Trophoblast cell (in vitro differentiated cells and primary cell): ENCODE measurements around the gene LDLRAD3.
A peak's percentile ranks its signal among the peaks of the same experiment; 100 is the strongest.

Experiments used
- DNase-seq, 2 donors: peaks; one replicate each; pipeline ENCODE4 v3.0.0-alpha.2; 2016
- H2AFZ ChIP-seq: 2 replicates; pipeline ENCODE4 v1.6.1; 2013; ENCODE audit warnings: low read length, moderate library complexity, mild to moderate bottlenecking; ENCODE audit not compliant: insufficient read depth, poor library complexity
- H2AK5ac ChIP-seq: 2 replicates; pipeline ENCODE4 v1.6.1; 2013; ENCODE audit warnings: mild to moderate bottlenecking, low read length
- H2BK120ac ChIP-seq: 2 replicates; pipeline ENCODE4 v1.6.1; 2013; ENCODE audit warnings: low read length, mild to moderate bottlenecking, moderate library complexity; ENCODE audit not compliant: insufficient read depth, poor library complexity
- H2BK12ac ChIP-seq: 2 replicates; pipeline ENCODE4 v1.6.1; 2013; ENCODE audit warnings: mild to moderate bottlenecking, low read length, moderate library complexity
- H2BK5ac ChIP-seq: 2 replicates; pipeline ENCODE4 v1.6.1; 2013; ENCODE audit warnings: low read length, low read depth, moderate library complexity, mild to moderate bottlenecking; ENCODE audit not compliant: poor library complexity
- H3K14ac ChIP-seq: 2 replicates; pipeline ENCODE4 v1.6.1; 2013; ENCODE audit warnings: mild to moderate bottlenecking, low read length
- H3K18ac ChIP-seq: 2 replicates; pipeline ENCODE4 v1.6.1; 2013; ENCODE audit warnings: mild to moderate bottlenecking, low read length
- H3K23ac ChIP-seq: 2 replicates; pipeline ENCODE4 v1.6.1; 2013; ENCODE audit warnings: low read length
- H3K27ac ChIP-seq: 2 replicates; pipeline ENCODE4 v1.5.1; 2013; ENCODE audit warnings: low read depth, mild to moderate bottlenecking, inconsistent platforms, low read length, moderate library complexity
- H3K27me3 ChIP-seq: 2 replicates; pipeline ENCODE4 v1.6.1; 2013; ENCODE audit warnings: inconsistent platforms, mild to moderate bottlenecking, low read length, moderate library complexity; ENCODE audit not compliant: insufficient read depth
- H3K36me3 ChIP-seq, 2 experiments: 1 replicate in 1 of 2; 2 replicates in 1 of 2; pipeline ENCODE4 v1.6.1; 2013; ENCODE audit warnings: low read length in 2 of 2, mild to moderate bottlenecking in 2 of 2, moderate library complexity in 1 of 2; ENCODE audit not compliant: insufficient read depth in 2 of 2, control insufficient read depth in 1 of 2
- H3K4ac ChIP-seq: 2 replicates; pipeline ENCODE4 v1.6.1; 2013; ENCODE audit warnings: low read depth, mild to moderate bottlenecking, low read length, moderate library complexity
- H3K4me1 ChIP-seq, 2 experiments: 1 replicate in 1 of 2; 2 replicates in 1 of 2; pipeline ENCODE4 v1.6.1; 2013; ENCODE audit warnings: low read length in 2 of 2, mild to moderate bottlenecking in 2 of 2, moderate library complexity in 1 of 2; ENCODE audit not compliant: insufficient read depth in 2 of 2, control insufficient read depth in 1 of 2
- H3K4me2 ChIP-seq: 2 replicates; pipeline ENCODE4 v1.6.1; 2013; ENCODE audit warnings: inconsistent platforms, mild to moderate bottlenecking, low read length, moderate library complexity
- H3K4me3 ChIP-seq: 2 replicates; pipeline ENCODE4 v1.5.1; 2013; ENCODE audit warnings: mild to moderate bottlenecking, low read depth, low read length, inconsistent platforms
- H3K79me1 ChIP-seq: one replicate; pipeline ENCODE4 v1.6.1; 2013; ENCODE audit warnings: low read length
- H3K79me2 ChIP-seq: 2 replicates; pipeline ENCODE4 v1.6.1; 2013; ENCODE audit warnings: low read length, mild to moderate bottlenecking; ENCODE audit not compliant: control insufficient read depth, insufficient read depth, poor library complexity
- H3K9ac ChIP-seq: 2 replicates; pipeline ENCODE4 v1.6.1; 2013; ENCODE audit warnings: mild to moderate bottlenecking, low read length
- H3K9me3 ChIP-seq: 2 replicates; pipeline ENCODE4 v1.6.1; 2013; ENCODE audit warnings: low read depth, mild to moderate bottlenecking, control low read depth, inconsistent platforms, low read length; ENCODE audit not compliant: insufficient read depth
- H4K12ac ChIP-seq: 2 replicates; pipeline ENCODE4 v1.6.1; 2013; ENCODE audit warnings: low read depth, mild to moderate bottlenecking, low read length, moderate library complexity
- H4K8ac ChIP-seq: 2 replicates; pipeline ENCODE4 v1.6.1; 2013; ENCODE audit warnings: low read depth, mild to moderate bottlenecking, low read length, moderate library complexity
- H4K91ac ChIP-seq: one replicate; pipeline ENCODE4 v1.6.1; 2013; ENCODE audit warnings: low read depth, mild to moderate bottlenecking, low read length, moderate library complexity
- WGBS: extraction: QIAGEN DNeasy Blood & Tissue Kit; methylation state at CpG from one replicate; pipeline ENCODE4 v1.1.7; 2013; ENCODE audit warnings: missing lambda C conversion rate; ENCODE audit not compliant: insufficient read length, insufficient coverage; ENCODE audit errors: extremely low coverage; 5-methylcytosine and 5-hydroxymethylcytosine counted together

Gene LDLRAD3

DNA sequence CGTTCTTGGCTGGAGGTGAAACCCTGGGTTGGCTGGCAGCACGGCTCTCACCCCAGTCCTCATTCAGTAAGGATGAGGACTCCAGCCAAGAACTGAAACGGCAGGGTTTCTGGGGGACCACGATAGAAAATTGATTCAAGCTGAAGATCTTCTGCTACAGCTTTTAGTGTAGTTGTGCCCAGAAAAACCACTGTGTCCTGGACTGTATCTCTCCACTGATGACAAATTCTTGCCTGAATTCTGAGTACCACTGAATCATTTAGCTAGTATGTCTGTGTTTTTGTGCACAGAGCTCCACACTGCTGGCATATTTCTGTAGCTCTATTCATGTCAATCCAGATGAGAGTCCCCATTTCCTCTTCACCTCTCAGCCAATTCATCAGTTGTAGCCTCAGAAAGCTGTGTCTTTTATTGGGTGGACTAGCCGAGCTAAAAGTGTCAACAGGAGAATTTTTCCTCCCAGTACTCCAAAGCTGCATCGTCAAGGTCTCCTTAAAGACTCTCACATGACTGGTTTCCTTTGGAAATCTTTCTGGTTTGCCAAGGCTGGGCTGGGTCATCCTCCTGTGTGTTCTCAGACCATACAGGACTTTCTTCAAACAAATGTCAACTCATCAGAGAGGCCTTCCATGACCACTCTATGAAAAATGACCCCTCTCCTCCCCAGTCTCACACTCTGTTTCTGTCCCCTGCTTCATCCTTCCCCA, 144.6 kb downstream of the LDLRAD3 start:
- no CpG with 5 or more reads among the region's 6 CpGs for WGBS
- Histone ChIP-seq H3K4me1 (peaks cover 20% of the 10 kb centered on the region in 2 experiments), H3K18ac (no peak overlapping the region), H3K14ac (peak overlapping the region; percentile 78), H3K9ac (no peak overlapping the region), H3K23ac (no peak overlapping the region), H3K79me2 (peaks cover 2% of the 10 kb centered on the region), H3K27ac (peak overlapping the region; percentile 23), H4K8ac (no peak overlapping the region), H2BK5ac (peak overlapping the region; percentile 54), H2AK5ac (no peak overlapping the region), H3K79me1 (peaks cover 6% of the 10 kb centered on the region), H3K36me3 (peaks cover under 1 to 1% of the 10 kb centered on the region in 2 experiments), H3K27me3 (no peaks in the 10 kb centered on the region), H3K4me2 (no peak overlapping the region), H2AFZ (no peak overlapping the region), H4K12ac (no peak overlapping the region), H2BK120ac (no peak overlapping the region), H3K4me3 (no peak overlapping the region), H3K4ac (no peak overlapping the region), H3K9me3 (no peaks in the 10 kb centered on the region), H2BK12ac (peak overlapping the region; percentile 48), H4K91ac (no peak overlapping the region)
- no peak for DNase-seq

DNA sequence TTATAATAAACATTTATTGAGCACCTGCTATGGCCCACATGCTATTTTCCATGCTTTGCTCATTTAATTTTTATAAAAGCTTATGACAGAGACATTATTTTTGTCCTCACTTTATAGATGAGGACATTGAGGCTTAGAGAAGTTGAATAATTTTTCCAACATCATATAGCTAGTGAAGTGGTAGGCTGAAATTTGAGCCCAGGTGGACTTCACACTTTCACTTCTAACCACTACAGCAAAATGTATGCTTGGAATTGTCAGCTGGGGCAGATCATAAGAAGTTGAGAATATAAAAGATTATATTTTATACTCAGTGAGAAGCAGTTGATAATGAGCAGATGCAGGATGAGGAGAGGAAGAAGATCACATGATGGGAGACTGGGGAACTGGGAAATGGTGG, 146.1 kb downstream of the LDLRAD3 start:
- H2AFZ ChIP-seq, result no peak overlapping the region
- H3K4me1 ChIP-seq, result peaks cover 22% of the 10 kb centered on the region in 2 experiments
- no peak overlapping the region for H2BK12ac ChIP-seq
- no peaks in the 10 kb centered on the region for H3K9me3 ChIP-seq
- H2BK120ac ChIP-seq, result no peak overlapping the region
- no peak overlapping the region for H3K14ac ChIP-seq
- H3K36me3 ChIP-seq, result peaks cover 2% of the 10 kb centered on the region in 2 experiments
- no peak overlapping the region for H3K4me2 ChIP-seq
- H3K23ac ChIP-seq, result no peak overlapping the region
- H4K91ac ChIP-seq, result no peak overlapping the region
- no peak overlapping the region for H4K12ac ChIP-seq
- H3K27ac ChIP-seq, result no peak overlapping the region
- H3K4ac ChIP-seq, result no peak overlapping the region
- H4K8ac ChIP-seq, result no peak overlapping the region
- H3K27me3 ChIP-seq, result no peaks in the 10 kb centered on the region
- H2AK5ac ChIP-seq, result no peak overlapping the region
- H3K4me3 ChIP-seq, result no peak overlapping the region
- DNase-seq, result no peak
- H2BK5ac ChIP-seq, result no peak overlapping the region
- H3K9ac ChIP-seq, result no peak overlapping the region
- peaks cover 9% of the 10 kb centered on the region for H3K79me1 ChIP-seq
- H3K18ac ChIP-seq, result no peak overlapping the region
- H3K79me2 ChIP-seq, result peaks cover 2% of the 10 kb centered on the region

- Histone ChIP-seq H3K79me2 (peaks cover 2% of the 10 kb centered on the region), H3K9me3 (no peaks in the 10 kb centered on the region), H3K14ac (peak overlapping the region; percentile 10), H4K8ac (no peak overlapping the region), H3K27me3 (no peaks in the 10 kb centered on the region), H4K91ac (peak overlapping the region; percentile 57), H3K4me1 (peaks cover 22% of the 10 kb centered on the region in 2 experiments), H3K4me3 (no peak overlapping the region), H2BK120ac (no peak overlapping the region), H3K4me2 (no peak overlapping the region), H2AFZ (no peak overlapping the region), H4K12ac (no peak overlapping the region), H3K23ac (no peak overlapping the region), H3K18ac (peak overlapping the region; percentile 27), H3K27ac (no peak overlapping the region), H3K4ac (no peak overlapping the region), H3K79me1 (peaks cover 9% of the 10 kb centered on the region), H2AK5ac (peak overlapping the region; percentile 49), H3K9ac (no peak overlapping the region), H3K36me3 (peaks cover 2% of the 10 kb centered on the region in 2 experiments), H2BK5ac (no peak overlapping the region), H2BK12ac (peak overlapping the region; percentile 1)
- DNase-seq, result no peak
- no CpG with 5 or more reads among the region's 10 CpGs for WGBS
Observed at GRCh38 chr11:36090356-36091109, 146.7 kb downstream of the LDLRAD3 start.

GRCh38 chr11:36091256-36091811, 147.5 kb downstream of the LDLRAD3 start:
- Histone ChIP-seq H3K9me3 (no peaks in the 10 kb centered on the region), H3K14ac (no peak overlapping the region), H3K23ac (no peak overlapping the region), H2BK5ac (no peak overlapping the region), H2AK5ac (no peak overlapping the region), H4K12ac (no peak overlapping the region), H2AFZ (no peak overlapping the region), H3K4me1 (peaks cover 22% of the 10 kb centered on the region in 2 experiments), H2BK120ac (no peak overlapping the region), H2BK12ac (peak overlapping the region; percentile 1), H3K27ac (no peak overlapping the region), H4K91ac (peak overlapping the region; percentile 57), H3K27me3 (no peaks in the 10 kb centered on the region), H3K36me3 (peaks cover 2 to 5% of the 10 kb centered on the region in 2 experiments), H3K79me2 (peaks cover 2% of the 10 kb centered on the region), H3K4me3 (no peak overlapping the region), H3K18ac (no peak overlapping the region), H3K4me2 (no peak overlapping the region), H3K4ac (no peak overlapping the region), H3K9ac (no peak overlapping the region), H4K8ac (no peak overlapping the region), H3K79me1 (peaks cover 9% of the 10 kb centered on the region)
- no CpG with 5 or more reads among the region's 7 CpGs for WGBS
- no peak for DNase-seq
